Activated gamma-delta T cell treated with anti-CD3 and anti-CD28 coated beads, Interleukin-2, amount 50 U/mL, for 16 hours (primary cell): ENCODE data around the gene CAVIN3.
"Not testable (repeated sequence)": the region's sequence is repeated elsewhere in the genome, so short reads cannot be mapped to it uniquely, and the experiment has no call there.

ENCODE experiments used
- DNase-seq: peaks from one replicate; pipeline ENCODE4 v3.0.0-alpha.2; 2020; ENCODE audit warnings: low read depth

The CAVIN3 gene

DNA sequence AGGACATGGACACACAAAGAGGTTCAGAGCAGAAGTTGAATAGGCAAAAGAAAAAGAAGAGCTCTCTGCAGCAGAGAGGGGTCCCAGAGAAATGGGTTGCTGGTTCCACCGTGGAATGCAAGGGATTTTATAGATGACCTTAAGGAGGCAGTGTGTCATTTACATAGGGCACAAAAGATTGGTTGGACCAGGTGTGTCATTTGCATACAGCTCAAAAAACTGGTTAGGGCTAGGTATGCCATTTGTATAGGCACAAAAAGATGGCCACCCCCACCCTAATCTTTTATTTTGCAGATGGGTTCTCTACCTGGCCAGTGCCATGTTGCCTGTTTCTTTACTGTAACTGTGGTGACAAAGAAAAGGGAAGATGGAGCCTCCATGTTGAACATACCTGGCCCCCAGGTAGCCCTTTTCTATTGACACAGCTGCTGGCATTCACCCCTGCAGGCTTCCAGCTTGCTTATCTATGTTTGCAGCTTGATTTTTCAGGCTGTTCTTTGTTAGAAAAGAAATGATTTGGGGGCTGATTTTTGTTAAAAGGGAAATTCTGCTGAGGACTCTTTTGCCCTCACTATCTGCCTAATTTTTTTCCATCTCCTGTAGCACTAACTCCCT, 3.1 kb upstream of the CAVIN3 start:
- no peak for DNase-seq

GRCh38 chr11:6321961-6322362, 1.7 kb upstream of the CAVIN3 start:
- DNase-seq, result no peak

- DNase-seq, result no peak
Measured at GRCh38 chr11:6321356-6321755, 1.1 kb upstream of the CAVIN3 start.

DNA sequence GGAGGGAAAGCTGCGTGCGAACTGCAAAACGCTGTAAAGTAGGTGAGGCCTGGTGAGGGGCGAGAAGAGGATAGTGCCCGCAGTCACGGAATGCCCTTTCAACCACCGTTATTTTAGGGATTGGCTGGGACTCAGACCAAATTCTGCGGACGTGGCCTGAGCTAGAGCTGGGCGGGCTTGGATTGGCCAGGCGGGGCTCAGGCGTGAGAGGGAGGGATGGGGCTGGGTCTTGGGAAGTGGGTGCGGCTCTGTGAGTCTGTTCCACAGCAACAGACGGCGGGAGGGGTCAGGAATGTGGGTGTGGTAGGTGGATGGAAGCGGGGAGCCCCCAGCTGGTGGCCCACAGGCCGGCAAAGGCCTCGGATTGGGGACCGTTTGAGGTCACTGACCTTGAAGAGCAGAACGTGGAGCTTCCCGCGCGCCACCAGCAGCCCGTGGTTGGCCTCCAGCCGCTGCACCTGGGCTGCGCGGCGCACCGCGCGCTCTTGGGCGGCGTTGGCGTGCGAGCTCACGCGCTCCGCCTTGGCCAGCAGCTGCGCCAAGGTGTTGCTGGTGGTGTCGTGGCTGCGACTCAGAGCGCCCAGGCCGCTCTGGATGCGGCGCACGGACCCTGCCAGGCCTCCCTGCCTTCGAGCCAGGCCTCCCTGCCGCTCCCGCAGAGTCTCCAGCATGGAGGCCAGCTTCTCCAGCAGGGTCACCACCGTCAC, 444 bp downstream of the CAVIN3 start:
- DNase-seq, result no peak

- DNase-seq, result no peak
Measured at GRCh38 chr11:6319001-6319703, 1.1 kb downstream of the CAVIN3 start.

DNA sequence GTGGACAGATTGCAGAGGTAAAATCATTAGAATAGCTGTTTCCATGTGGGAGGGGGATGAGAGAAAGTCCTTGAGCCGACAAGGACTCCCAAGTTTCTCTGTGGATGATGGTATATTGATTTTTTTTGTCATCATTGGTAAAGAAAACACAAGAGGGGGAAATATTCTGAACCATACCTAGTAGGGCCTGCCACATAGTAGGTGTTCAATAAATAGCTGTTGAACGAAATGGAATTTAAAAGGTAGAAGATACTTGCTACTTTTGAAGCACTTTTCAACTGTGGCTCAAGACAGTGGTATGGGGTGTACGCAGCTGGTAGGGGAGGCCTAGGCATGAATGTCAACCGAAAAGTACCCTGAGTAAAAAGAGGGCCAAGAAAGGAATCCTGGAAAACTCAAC, 2.1 kb downstream of the CAVIN3 start:
- DNase-seq, result no peak

DNA sequence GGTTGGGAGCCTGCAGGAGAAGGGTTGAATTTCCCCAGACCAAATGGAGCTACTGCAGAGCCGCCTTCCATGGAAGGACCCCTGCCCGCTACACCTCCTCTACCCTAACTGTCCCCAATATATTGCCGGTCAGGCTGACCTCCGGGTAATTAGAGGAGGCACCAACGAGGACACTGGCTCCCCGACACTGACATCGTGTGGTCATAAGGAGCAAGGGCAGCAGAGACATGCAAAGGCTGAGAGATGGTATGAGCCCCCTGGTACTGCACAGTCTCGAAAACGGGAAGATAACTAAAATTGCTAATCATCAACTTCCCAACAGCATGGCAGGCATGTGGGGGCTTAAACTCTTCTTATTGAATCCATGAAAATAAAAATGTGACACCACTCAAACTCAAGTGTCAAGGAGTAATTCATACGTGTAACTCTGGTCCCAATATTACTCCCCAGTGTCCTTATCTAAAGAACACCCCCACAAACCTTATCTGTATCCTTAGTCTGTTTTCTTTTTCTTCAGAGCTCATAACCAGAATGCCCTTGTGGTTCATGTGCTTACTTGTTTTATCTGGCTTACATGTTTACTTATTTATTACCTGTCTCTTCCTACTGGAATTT, 4.4 kb downstream of the CAVIN3 start:
- DNase-seq, result peak; percentile 6

DNA sequence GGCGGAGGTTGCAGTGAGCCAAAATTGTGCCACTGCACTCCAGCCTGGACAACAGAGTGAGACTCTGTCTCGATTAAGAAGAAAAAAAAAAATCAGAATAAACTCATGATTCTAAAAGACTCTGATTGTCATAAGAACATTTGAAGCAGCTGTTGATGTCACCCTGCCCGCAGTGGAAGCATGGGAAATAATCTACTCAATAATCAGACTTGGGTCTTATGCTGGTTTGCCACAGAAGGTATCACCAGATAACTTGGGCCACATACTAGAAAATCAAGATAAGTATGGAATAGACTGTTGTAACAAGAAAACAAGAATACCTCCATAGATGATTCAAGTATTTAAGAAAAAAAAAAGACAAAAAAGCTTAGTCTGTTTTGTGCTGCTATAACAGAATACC, 8.2 kb downstream of the CAVIN3 start:
- no peak for DNase-seq

DNA sequence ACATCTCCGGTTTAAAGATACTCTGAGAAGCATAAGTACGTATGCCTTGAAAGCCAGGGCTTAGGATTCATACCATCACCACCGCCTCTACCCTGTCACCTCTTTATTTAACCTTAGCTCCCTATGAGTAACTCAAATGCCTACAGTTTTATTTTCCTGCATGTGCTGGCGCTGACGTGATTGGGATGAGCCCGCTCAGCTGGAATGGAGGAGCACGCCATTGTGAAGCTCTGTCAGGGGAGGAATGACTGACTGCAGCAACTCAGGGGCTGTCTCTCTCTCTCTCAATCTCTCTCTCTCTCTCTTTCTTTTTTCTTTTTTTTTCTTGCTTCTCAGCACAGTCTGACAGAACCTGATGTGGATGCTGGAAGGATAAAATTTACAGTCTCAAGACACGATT, 12.4 kb downstream of the CAVIN3 start:
- no peak for DNase-seq

DNA sequence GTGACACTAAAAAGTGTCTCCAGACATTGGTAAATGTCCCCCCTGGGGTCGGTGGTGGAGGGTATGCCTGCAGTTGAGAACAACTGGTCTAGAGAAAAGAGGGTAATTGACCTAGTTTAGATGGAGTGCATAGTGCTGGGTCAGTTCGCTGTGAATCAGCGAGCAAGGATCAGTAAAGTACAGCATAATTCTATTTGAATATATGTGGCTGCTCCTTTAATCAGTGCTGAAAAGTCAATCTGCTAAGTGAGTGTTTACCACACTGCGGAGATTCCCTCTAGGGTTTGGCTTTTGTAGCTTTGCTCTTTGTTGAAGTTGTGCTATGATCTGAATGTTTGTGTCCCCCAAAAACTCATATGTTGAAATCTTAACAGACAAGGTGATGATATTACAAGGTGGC, 15.0 kb downstream of the CAVIN3 start:
- DNase-seq, result no peak

GRCh38 chr11:6303661-6304060, 16.6 kb downstream of the CAVIN3 start:
- DNase-seq, result no peak

- DNase-seq, result no peak
Measured at GRCh38 chr11:6301096-6301495, 19.2 kb downstream of the CAVIN3 start.

- DNase-seq, result no peak
Measured at GRCh38 chr11:6300325-6300724, 20.0 kb downstream of the CAVIN3 start.

- no peak for DNase-seq
Measured at GRCh38 chr11:6298605-6299004, 21.7 kb downstream of the CAVIN3 start.

- DNase-seq, result no peak
Measured at GRCh38 chr11:6297831-6298230, 22.5 kb downstream of the CAVIN3 start.

- DNase-seq, result no peak
Measured at GRCh38 chr11:6285019-6285418, 35.3 kb downstream of the CAVIN3 start.

DNA sequence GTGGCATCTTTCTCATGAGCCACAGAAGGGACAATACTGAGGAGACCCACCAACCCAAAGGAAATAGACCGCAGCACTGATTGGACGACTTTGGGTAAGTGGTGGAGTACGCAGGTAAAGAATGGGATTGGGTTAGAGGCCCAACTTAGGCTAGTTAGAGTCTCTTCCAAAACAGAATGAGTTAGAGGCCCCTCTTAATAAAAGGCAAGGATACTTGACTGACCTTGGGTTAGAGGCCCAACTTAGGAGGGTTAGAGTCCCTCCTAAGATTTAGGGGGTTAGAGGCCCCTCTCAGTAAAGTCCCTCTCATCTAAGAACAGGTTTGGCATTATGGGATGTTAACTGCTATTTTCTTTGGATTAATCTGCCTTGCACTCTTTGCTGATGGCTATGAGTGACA, 36.1 kb downstream of the CAVIN3 start:
- no peak for DNase-seq

DNA sequence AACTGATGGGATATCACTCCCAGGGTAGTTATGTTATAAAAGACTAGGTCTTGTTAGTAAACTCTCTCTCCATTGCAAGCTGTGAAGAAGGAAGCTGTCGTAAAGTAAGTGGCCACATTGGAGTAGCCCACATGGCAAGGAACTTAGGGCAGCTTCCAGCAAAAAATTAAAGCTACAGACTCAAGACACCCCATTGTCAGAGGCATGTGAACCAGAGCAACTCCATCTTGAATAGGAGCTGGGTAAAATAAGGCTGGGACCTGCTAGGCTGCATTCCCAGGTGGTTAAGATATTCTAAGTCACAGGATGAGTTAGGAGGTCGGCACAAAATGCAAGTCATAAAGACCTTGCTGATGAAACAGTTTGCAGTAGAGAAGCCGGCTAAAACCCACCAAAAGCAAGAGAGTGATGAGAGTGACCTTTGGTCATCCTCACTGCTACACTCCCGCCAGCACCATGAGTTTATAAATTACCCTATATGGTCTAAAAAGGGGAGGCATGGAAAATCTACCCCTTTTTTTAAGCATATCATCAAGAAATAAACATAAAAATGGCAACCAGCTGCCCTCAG, 36.8 kb downstream of the CAVIN3 start:
- DNase-seq, result no peak

- not testable (repeated sequence) for DNase-seq
Measured at GRCh38 chr11:6280809-6281208, 39.5 kb downstream of the CAVIN3 start.

DNA sequence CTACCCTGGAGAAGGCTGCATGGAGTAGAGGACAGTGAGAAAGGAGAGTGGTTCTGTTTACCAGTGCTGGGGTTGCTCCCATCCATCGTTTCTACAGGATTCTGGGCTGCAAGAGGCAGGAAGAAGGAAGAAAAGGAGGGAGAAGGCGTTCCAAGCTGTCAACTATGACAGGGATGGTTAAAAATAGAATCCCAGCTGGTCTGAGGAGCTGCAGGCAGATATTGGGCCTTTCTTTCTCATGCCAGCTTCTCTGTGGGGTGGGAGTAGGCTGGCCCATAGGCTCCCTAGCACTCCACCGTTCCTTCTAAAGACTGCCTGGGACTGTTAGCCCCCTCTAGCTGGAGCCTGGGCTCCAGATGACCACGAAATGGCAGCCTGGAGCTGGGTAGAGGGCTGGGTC, 47.1 kb downstream of the CAVIN3 start:
- DNase-seq, result no peak

- no peak for DNase-seq
Measured at GRCh38 chr11:6271598-6271997, 48.7 kb downstream of the CAVIN3 start.

DNA sequence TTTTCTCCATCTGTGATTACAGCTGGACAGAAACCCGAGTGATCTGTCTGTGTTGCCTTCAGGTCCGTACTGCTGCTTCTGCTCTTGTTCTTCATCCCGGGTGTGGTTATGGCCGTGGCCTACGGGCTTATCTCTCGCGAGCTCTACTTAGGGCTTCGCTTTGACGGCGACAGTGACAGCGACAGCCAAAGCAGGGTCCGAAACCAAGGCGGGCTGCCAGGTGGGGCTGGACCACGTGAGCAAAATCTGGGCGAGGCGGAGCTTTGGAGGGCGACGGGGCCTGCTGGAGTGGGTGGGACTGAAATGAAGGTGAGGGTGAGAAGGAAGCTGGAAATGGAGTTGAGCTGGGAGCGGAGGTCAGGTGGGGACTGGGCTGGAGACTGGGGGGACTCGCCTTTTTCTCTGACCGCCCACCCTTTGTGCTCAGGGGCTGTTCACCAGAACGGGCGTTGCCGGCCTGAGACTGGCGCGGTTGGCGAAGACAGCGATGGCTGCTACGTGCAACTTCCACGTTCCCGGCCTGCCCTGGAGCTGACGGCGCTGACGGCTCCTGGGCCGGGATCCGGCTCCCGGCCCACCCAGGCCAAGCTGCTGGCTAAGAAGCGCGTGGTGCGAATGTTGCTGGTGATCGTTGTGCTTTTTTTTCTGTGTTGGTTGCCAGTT, 49.6 kb downstream of the CAVIN3 start:
- DNase-seq, result no peak
